Calu3 (cell line): ENCODE results near the gene CARD10. TPM values are rescaled to one million over a fixed set of nuclear protein-coding genes. Genes with fewer than 3 reads are reported as not detected.

ENCODE experiments used
- BruUV-seq: library from RNA; stranded (reverse); fragments of 400-500 nt; replicated peaks from 2 replicates; lab custom pipeline; 2021; lab: Mats Ljungman, UMichigan
- CTCF ChIA-PET: fragments of 300-600 bp; sonication (Branson Sonifier 250); formaldehyde crosslinking; loops from one replicate; lab custom pipeline; 2022; ENCODE audit warnings: antibody characterized with exemption; lab: Charles Lee
- DNase-seq: peaks from one replicate; pipeline ENCODE4 v3.0.0; 2022
- H3K27ac Mint-ChIP-seq: one replicate; pipeline ENCODE4 v1.8.0; 2022; ENCODE audit warnings: mixed read lengths; ENCODE audit not compliant: unreplicated experiment
- H3K27me3 Mint-ChIP-seq: one replicate; pipeline ENCODE4 v1.8.0; 2022; ENCODE audit warnings: mixed read lengths; ENCODE audit not compliant: unreplicated experiment
- H3K36me3 Mint-ChIP-seq: one replicate; pipeline ENCODE4 v1.8.0; 2022; ENCODE audit warnings: mild to moderate bottlenecking, moderate library complexity, mixed read lengths; ENCODE audit not compliant: insufficient read depth, unreplicated experiment
- H3K4me1 Mint-ChIP-seq: one replicate; pipeline ENCODE4 v1.8.0; 2022; ENCODE audit warnings: mild to moderate bottlenecking, low read depth, mixed read lengths; ENCODE audit not compliant: unreplicated experiment
- H3K4me3 Mint-ChIP-seq: one replicate; pipeline ENCODE4 v1.8.0; 2022; ENCODE audit warnings: mild to moderate bottlenecking, low read depth, moderate library complexity, mixed read lengths; ENCODE audit not compliant: unreplicated experiment
- H3K9me3 Mint-ChIP-seq: one replicate; pipeline ENCODE4 v1.8.0; 2022; ENCODE audit warnings: low read depth, mixed read lengths; ENCODE audit not compliant: unreplicated experiment
- intact Hi-C: fragments of 100-400 bp; cut with micrococcal nuclease; formaldehyde crosslinking; loops from one replicate; pipeline ENCODE4 v1.10.0; 2022; ENCODE audit not compliant: unreplicated experiment
- total RNA-seq: library from RNA; stranded (reverse); gene quantifications from 2 replicates; pipeline ENCODE4 v1.2.3, GENCODE V29; 2022
- TF ChIP-seq, protein P1 (sequence below): fragments of 200-600 bp; IDR thresholded peaks from one replicate; pipeline ENCODE4 v1.8.0; 2022; ENCODE audit warnings: antibody characterized with exemption; ENCODE audit not compliant: unreplicated experiment

CARD10 gene
- total RNA-seq, 1 experiment from 2014 or later: 49.2 TPM

DNA sequence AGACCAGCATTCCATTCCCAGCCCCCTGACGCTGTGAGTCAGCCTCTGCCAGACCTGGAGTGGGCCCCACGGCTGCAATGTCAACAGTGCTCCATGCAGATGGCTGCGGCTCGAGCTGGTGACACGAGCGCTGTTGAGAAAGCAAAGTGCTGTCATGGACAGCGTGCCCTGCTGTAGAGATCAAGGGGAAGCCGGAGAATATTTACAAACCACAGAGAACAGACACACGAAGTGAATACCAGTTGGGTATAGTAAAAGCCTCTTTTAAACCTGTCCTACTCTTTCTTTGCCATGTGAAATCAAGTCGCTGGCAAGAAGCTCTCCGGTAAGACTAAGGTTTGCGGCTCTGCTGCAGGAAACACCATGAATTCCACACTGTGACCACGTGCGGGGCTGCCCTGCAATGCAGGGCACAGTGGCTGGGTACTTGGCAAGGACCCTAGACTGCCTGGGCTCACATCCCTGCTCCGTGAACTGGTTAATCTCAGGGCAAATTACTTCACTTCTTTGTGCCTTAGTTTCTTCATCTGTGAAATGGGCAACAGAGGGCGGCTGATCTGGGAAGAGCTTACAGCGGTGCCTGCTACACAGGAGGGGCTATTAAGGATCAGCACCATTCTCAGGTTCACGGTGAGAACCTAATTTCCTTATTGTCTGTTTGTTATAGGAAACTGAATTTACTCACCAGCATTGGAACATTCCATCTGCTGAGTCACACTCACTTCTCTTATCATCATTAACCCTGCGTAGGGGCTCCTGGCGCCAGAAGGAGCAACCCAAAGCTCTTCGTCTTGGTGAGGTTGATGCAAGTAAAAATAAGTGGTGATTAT is 64.1 kb downstream of the CARD10 start:
- Mint-ChIP-seq H3K4me3 (peak overlapping the region; percentile 42), H3K4me1 (peaks cover 58% of the 10 kb centered on the region)
- no TSS peak for BruUV-seq

GRCh38 chr22:37453696-37454095 is 65.5 kb downstream of the CARD10 start:
- no TSS peak for BruUV-seq
- no peak for DNase-seq
- peaks cover 56% of the 10 kb centered on the region for H3K4me1 Mint-ChIP-seq
- CTCF ChIA-PET: no interaction called here
- no peaks in the 10 kb centered on the region for H3K27me3 Mint-ChIP-seq
- intact Hi-C loops: no loop called here
- TF ChIP-seq, protein P1, sequence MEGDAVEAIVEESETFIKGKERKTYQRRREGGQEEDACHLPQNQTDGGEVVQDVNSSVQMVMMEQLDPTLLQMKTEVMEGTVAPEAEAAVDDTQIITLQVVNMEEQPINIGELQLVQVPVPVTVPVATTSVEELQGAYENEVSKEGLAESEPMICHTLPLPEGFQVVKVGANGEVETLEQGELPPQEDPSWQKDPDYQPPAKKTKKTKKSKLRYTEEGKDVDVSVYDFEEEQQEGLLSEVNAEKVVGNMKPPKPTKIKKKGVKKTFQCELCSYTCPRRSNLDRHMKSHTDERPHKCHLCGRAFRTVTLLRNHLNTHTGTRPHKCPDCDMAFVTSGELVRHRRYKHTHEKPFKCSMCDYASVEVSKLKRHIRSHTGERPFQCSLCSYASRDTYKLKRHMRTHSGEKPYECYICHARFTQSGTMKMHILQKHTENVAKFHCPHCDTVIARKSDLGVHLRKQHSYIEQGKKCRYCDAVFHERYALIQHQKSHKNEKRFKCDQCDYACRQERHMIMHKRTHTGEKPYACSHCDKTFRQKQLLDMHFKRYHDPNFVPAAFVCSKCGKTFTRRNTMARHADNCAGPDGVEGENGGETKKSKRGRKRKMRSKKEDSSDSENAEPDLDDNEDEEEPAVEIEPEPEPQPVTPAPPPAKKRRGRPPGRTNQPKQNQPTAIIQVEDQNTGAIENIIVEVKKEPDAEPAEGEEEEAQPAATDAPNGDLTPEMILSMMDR: no peak
- no peak overlapping the region for H3K4me3 Mint-ChIP-seq
- H3K36me3 Mint-ChIP-seq: peaks cover 18% of the 10 kb centered on the region
- no peaks in the 10 kb centered on the region for H3K9me3 Mint-ChIP-seq
- no peak overlapping the region for H3K27ac Mint-ChIP-seq

More for the DNA sequence above, 64.1 kb downstream of the CARD10 start:
- CTCF ChIA-PET: interaction anchor here (0.5 to 5.4 kb wide), 16 partner anchors 10 to 255 kb away, joined by 3 to 63 read pairs (median 4); no protein-coding TSS in a partner anchor
- DNase-seq: peak; percentile 66
- peak overlapping the region; percentile 83 for H3K27ac Mint-ChIP-seq
- no peaks in the 10 kb centered on the region for H3K27me3 Mint-ChIP-seq
- no peaks in the 10 kb centered on the region for H3K9me3 Mint-ChIP-seq
- intact Hi-C loops: loop anchor here (1.0 to 5.0 kb wide), 2 partner anchors 23 to 188 kb away; no protein-coding TSS in a partner anchor
- peaks cover 26% of the 10 kb centered on the region for H3K36me3 Mint-ChIP-seq
- TF ChIP-seq, protein P1: no peak

DNA sequence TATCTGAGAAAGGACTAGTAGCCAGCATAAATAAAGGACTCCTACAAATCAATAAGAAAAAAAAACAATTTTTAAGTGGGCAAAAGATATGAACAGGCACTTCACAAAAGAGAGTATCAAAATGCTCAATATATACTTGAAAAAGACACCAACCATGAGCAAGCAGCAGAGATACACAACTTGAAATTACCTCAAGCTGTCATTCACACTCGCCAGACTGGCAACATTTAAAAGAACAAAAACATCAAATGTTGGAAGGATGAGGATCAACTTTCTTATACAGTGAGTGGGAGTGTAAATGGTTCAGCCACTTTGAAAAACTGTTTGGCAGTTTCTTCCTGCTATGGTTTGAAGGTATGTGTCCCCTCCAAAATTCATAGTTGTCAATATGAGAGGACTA is 68.0 kb downstream of the CARD10 start:
- CTCF ChIA-PET: no interaction called here
- DNase-seq: no peak
- H3K27ac Mint-ChIP-seq: no peak overlapping the region
- no TSS peak for BruUV-seq
- H3K4me3 Mint-ChIP-seq: no peak overlapping the region
- H3K4me1 Mint-ChIP-seq: peaks cover 40% of the 10 kb centered on the region
- intact Hi-C loops: no loop called here
- H3K9me3 Mint-ChIP-seq: no peaks in the 10 kb centered on the region
- peaks cover 12% of the 10 kb centered on the region for H3K36me3 Mint-ChIP-seq
- TF ChIP-seq, protein P1: no peak
- no peaks in the 10 kb centered on the region for H3K27me3 Mint-ChIP-seq

DNA sequence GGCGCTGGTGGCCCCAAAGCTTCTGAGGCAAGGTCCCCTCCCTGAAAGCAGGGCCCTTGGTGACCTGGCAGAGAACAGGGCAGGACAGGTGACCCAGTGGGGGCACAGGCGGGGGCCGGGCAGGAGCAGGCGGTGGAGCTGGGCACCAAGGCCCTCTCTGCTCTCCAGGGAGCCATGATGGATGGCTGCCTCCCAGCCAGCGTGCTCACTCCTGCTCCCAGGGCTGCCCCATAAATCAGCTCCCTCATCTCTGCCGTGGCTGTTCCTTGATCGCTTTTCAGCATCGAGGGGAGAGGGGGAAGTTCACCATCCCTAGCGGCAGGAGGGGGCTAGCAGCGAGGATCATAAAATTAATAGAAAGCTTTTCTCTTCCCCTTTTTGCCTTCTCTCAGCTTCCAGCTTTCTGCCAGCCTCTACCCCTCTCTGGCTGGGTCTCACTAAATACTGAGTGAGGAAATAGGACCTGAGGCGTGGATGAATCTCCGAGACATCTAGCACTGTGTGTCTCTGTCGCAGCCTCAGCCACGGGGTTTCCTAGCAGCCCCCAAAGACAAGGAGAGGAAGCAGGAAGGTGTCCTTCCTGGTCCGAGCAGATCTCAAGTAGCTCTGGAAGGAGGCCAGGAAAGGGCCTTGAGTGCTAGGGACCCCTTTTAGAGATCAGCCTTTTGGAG is 69.7 kb downstream of the CARD10 start:
- no TSS peak for BruUV-seq
- Mint-ChIP-seq H3K9me3 (no peaks in the 10 kb centered on the region), H3K36me3 (no peaks in the 10 kb centered on the region), H3K27ac (no peak overlapping the region), H3K27me3 (no peaks in the 10 kb centered on the region), H3K4me3 (no peak overlapping the region), H3K4me1 (peaks cover 22% of the 10 kb centered on the region)
- CTCF ChIA-PET: interaction anchor here (1.0 kb wide), 1 partner anchor 9 kb away, joined by 3 read pairs; no protein-coding TSS in a partner anchor
- intact Hi-C loops: no loop called here
- TF ChIP-seq, protein P1: no peak
- no peak for DNase-seq
